ENCODE results near the gene TRAPPC6A.

Gene TRAPPC6A

GRCh38 chr19:45184115-45184514 is 6.1 kb upstream of the TRAPPC6A start:
- DNase-seq: no peak

DNA sequence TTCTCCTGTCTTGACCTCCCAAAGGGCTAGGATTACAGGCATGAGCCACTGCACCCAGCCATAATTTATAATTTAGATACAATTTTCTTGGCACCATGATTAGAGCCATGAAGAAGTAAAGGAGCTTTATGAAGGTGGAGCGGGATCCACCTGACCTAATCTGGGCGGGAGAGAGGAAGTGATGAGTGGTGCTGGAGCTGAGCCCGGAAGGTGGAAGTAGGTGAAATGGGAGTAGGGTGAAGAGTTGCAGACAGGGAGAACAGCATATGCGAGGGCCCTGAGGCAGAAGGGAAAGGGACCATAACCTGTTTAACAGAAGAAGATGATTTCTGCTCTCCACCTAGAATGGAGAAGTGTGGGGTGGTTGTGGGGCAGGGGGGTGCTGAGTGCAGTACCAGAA is 4.7 kb upstream of the TRAPPC6A start:
- no peak for DNase-seq

DNA sequence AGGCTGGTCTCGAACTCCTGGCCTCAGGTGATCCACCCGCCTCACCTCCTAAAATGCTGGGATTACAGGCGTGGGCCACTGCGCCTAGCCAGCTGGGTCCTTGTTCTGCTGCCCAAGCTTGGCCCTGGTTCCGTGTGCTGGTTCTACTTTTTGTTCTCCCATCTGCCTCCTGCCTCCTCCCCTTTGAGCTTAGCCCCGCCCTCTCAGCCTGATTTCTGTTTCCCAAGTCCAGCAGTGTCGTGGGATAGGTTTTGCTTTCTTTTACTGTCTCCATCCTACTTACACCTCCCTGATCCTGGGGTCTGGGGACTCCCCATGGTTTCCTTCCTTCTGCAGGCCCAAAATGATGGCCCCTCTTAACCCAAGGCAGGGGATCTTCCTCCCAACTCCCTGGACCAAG is 2.9 kb upstream of the TRAPPC6A start:
- DNase-seq: no peak

- DNase-seq: no peak
Observed at GRCh38 chr19:45179892-45180370, 1.9 kb upstream of the TRAPPC6A start.

DNA sequence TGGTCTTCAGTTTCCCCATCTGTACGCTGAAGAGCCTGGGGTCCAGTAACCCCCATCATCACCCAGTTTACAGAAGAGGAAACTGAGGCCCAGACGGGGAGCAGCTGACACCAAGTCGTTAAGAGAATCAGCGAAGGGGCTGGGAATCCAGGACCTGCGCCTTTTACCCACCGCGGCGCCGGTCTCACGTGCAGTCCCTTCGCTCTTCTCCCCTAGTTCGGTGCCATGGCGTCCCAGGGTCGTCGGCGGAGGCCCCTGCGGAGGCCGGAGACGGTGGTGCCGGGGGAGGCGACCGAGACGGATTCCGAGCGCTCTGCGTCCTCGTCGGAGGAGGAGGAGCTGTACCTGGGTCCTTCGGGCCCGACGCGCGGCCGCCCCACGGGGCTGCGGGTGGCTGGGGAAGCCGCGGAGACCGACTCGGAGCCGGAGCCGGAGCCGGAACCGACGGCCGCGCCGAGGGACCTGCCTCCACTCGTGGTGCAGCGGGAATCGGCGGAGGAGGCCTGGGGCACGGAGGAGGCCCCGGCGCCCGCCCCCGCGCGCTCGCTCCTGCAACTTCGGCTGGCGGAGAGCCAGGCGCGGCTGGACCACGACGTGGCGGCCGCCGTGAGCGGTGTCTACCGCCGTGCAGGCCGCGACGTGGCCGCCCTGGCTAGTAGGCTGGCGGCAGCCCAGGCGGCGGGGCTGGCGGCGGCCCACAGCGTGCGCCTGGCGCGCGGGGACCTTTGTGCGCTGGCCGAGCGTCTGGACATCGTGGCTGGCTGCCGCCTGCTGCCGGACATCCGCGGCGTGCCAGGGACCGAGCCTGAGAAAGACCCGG is 1.2 kb upstream of the TRAPPC6A start:
- no peak for DNase-seq

DNA sequence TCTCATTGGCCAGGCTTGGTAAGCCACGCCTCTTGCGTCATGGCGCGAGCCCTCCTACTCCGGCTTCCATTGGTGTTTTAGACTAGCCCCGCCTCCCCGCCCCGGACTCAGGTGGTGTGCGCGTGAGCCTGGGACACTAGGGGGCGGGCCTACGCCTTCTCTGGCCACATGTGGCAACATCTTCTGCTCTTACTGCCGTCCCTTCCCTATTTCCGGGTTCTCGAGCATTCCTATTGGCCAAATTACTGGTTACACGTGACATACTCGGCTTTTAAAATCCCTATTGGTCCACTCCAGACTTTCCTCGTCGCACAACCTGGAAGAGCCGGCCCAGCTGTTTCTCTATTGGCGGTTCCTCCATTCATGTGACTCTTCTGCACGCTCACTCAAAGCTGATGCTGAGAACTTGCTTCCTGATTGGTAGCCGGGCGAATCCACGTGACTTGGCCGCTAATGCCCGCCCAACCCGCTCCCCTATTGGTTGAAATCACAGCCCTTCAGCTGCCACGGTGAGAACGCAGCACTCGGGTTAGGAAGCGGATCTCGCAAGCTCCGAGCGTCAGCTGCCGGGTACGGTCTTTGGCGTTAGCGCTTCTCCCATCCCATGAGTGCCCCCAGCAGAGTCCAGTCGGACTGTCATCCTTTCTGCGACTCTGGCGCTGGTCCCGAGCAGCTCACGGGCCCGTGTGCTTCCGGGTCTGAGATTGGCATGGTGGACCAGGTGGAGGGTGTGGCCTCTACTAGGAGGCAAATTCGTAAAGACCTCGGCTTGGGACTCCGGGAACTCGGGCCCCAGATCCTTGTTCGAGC is 430 bp upstream of the TRAPPC6A start, which contains the start of gene BLOC1S3:
BLOC1S3 (plus strand) TSS at position 523 of the 810 bp plus-strand sequence. CDS start 513 bp downstream, outside the sequence.
- DNase-seq: peak; percentile 100

DNA sequence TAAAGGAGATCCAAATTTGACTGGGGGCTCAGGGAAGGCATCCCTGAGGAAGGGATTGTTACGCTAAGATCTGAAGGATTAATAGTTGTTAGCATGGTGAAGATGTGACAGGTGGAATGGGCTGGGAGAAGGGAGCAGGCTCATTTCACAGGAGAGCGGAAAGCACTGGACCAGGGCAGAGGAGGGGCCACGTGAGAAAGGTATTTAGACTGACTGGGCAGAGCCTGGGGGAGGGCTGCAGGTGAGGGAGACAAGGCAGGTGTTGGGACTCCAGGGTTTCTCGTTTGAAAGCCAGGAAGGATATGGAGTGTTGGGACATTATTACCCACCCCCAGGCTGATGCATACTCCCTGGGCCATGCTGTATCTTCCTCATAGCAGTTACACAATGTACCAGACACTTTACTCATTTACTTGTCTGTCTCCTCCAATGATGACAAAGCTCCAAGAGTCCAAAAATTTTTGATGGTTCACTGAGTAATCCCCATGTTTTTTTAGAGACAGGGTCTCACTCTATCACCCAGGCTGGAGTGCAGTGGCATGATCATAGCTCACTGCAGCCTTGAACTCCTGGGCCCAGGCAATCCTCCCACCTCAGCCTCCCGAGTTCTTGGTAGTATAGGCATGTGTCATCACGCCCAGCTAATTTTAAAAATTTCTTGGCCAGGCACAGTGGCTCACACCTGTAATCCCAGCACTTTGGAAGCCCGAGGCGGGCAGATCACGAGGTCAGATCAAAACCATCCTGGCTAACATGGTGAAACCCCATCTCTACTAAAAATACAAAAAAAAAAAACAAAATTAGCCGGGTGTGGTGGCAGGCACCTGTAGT is 2.3 kb downstream of the TRAPPC6A start:
- peak; percentile 17 for DNase-seq

DNA sequence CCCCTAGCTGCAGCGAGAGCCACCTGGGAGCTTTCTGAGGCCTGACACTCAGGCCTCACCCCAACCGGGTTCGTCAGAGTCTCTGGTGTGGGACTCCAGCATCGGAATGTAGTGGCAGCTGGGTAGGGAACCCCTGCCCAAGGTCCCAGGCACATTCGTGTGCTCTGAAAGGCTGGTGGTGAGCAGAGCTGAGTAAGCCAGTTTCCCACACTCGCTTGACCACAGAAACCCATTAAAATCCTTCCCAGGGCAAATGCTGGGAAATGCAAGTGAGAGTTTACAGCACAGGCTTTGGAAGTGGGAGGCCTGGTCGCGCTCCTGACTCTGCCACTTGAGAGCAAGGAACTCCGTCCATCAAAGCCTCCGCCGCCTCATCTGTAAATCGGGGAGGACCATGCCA is 4.2 kb downstream of the TRAPPC6A start:
- DNase-seq: peak; percentile 35

- no peak for DNase-seq
Observed at GRCh38 chr19:45172611-45173208, 5.3 kb downstream of the TRAPPC6A start.

DNA sequence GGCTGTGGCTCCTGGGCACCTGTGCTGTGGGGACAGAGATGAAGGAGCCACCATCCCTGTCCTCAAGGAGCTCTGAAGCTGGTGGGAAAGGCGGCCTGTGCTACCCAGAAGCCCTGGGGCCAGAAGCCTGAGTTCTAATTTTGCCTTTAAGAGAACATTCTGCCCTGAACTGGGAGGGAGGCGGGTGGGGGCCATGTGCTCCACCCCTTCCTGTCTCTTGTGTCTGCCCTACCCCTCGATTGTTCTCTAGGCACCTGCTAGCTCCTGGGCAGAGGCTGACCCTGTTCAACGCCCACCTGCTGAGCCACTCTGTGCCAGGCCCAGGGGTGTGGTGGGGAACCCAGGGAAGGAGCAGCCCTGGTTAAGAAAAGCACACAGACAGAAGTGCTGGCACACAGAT is 5.9 kb downstream of the TRAPPC6A start:
- no peak for DNase-seq

GRCh38 chr19:45171211-45171623 is 6.8 kb downstream of the TRAPPC6A start:
- no peak for DNase-seq

- DNase-seq: no peak
Observed at GRCh38 chr19:45170146-45171106, 7.6 kb downstream of the TRAPPC6A start.

DNA sequence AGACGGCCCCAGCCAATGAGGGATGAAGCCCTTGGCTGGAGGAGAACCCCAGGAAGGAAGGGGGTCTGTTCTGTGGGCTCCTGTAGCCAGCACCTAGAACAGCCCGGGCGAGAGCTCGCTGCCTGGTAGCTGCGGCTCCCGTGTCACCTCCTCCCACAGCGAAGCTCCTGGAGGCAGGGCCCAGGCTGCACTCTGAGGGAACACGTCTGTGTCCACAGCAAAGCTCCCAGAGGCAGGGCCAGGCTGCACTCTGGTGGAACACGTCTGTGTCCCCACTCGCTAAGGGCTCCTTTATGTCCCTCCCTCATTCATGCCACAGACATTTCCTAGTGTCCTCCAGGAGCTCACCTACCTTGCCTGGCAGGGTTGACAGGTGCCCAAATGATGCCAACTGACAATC is 8.4 kb downstream of the TRAPPC6A start:
- no peak for DNase-seq

DNA sequence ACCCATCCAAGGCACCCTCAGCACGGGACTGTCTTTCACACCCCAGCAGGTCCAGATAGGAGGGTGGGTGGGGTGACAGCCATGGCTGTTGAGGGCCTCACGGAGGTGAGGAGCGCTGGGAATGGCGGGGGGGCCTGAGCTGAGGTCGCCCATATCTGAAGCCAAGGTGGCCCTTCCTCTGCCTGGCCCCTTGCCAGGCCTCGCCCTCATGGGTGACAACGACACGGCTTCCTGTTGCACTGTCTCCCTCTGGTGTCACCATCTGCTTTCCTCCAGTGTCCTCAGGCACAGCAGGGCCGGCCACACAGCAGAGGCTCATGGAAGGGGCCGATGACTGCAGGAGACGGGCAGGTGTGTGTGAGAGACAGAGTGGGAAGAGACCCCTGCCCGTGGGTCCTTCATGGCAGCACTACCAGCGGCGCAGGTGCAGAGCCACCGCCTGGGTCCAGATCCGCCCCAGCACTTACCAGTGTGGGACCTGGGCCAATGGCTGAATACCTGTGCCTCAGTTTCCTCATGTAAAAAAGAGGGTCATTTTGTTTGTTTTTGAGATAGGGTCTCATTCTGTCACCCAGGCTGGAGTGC is 9.2 kb downstream of the TRAPPC6A start:
- DNase-seq: peak; percentile 62

- DNase-seq: no peak
Observed at GRCh38 chr19:45166723-45167252, 11.2 kb downstream of the TRAPPC6A start.

DNA sequence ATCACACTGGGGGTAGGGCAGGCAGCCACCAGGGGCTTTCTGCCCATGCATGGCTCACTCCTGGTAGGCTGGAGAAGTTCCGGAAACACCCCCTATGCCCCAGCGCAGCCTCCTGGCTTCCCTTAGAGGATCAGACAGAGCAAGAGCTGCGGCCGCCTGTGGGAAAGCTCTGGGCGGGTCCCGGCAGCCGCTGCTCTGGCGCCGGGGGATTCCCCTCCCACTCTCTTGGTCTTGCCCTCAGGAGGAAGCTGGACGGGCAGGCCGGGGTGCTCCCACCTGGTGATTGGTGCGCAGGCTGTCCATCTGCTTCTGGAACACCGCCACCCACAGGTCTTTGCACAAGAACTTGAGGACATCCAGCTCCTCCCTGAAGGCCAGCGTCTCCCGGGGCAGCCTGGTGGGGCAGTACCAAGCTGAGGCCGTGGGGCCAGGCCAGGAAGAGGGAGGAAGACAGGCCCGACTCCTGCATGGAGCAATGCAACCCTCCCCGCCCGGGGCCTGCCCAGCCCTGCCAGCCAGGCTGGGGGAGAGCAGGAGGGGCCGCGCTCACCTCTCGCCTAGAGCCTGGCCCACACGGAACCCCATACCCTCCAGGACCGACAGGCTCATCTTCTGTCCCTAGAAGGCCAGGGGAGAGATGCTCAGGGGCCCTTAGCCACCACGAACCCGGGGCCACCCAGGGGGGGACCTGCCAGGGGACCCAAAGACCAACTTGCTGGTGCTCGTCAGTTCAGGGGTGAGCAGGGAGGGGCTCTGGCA is 13.3 kb downstream of the TRAPPC6A start:
- peak; percentile 87 for DNase-seq

DNA sequence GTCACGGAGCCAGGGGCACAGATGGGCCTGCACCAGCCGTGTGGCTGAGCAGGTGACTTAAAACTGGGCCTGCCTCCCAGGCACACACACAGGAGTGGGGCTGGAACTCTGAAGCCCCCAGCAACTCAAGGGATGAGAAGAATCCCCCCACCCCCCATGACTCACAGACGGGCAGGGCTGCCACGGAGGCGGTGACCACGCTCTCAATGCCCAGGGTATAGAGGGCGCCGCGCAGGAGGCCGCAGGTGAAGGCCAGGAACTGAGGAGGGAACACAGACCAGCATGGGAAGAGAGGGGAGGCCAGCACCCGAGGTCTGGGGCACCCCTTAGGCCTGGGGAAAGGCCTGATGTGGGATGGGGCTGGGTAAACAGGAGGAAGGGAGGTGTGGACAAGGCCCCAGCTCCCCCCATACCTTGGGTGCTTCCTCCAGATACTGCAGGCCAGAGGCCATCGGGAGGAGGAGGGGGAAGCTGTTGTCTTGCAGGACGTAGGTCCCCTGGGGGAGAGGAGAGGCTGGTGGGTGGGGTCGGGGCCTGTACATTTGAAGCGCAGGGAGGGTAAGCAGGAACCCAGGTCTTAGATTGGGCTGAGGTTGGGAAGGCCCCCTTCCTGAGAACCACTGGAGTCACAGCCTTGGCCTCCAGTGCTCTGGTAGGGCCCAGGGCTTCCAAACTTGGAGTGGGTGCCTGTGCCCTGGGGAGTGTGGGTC is 14.1 kb downstream of the TRAPPC6A start:
- no peak for DNase-seq

DNA sequence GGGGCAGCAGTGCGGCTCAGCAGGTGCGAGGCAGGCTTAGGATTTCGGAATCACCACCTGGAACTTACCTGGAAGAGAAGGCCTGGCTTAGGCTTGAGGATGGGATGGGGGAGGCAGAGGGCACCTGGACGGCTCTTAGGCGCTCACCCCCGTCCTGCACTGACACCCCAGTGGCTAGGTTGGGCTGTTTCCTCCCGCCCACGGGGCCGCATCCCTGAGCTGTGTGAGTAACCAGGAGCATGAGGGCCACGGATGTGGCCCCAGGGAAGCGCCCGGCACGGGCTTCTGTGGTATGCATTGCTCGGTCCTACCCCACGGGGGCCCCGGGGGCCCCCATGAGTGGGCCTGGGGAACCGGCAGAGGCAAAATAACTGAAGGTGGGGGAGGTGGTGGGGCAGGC is 14.9 kb downstream of the TRAPPC6A start:
- DNase-seq: no peak

- no peak for DNase-seq
Observed at GRCh38 chr19:45162608-45163143, 15.4 kb downstream of the TRAPPC6A start.
